Prostate gland (tissue), 2 donors: ENCODE data around the gene UBASH3B. TPM values are rescaled to one million over a fixed set of nuclear protein-coding genes. Genes with fewer than 3 reads are reported as not detected.
A peak's percentile ranks its signal among the peaks of the same experiment; 100 is the strongest.
"Not testable (repeated sequence)": the region's sequence is repeated elsewhere in the genome, so short reads cannot be mapped to it uniquely, and the experiment has no call there.

Source experiments
- DNase-seq: peaks from one replicate; pipeline ENCODE4 v3.0.0-alpha.2; 2019; ENCODE audit warnings: low spot score
- H3K27ac ChIP-seq, 2 donors: fragments of 200-600 bp; sonication (generic); 2 replicates each; pipeline ENCODE4 v1.5.1; 2017 to 2019
- H3K27me3 ChIP-seq: fragments of 200-600 bp; sonication (generic); replicated peaks from 2 replicates; pipeline ENCODE4 v1.5.1; 2019; ENCODE audit not compliant: insufficient read depth
- H3K36me3 ChIP-seq, 2 donors: fragments of 200-600 bp; sonication (generic); 1 replicate in 1 of 2; 2 replicates in 1 of 2; pipeline versions ENCODE4 v1.5.1 to v1.8.1; 2017 to 2019
- H3K4me1 ChIP-seq: fragments of 200-600 bp; sonication (generic); replicated peaks from 2 replicates; pipeline ENCODE4 v1.5.1; 2019
- H3K4me3 ChIP-seq, 2 donors: fragments of 200-600 bp; sonication (generic); 2 replicates each; pipeline ENCODE4 v1.5.1; 2017 to 2019
- H3K9me3 ChIP-seq: fragments of 200-600 bp; sonication (generic); 2 replicates; pipeline ENCODE4 v1.5.1; 2017
- CTCF ChIP-seq, 4 experiments: fragments of 200-600 bp in 2 of 4; fragments of 450-650 bp in 2 of 4; sonication (generic) in 2 of 4; IDR thresholded peaks; 1 replicate in 3 of 4; 2 replicates in 1 of 4; pipeline ENCODE4 v1.5.1; 2016 to 2019; ENCODE audit warnings: antibody characterized with exemption in 4 of 4, mild to moderate bottlenecking in 2 of 4, moderate library complexity in 2 of 4
- POLR2A ChIP-seq: fragments of 450-650 bp; IDR thresholded peaks from one replicate; pipeline ENCODE4 v1.6.1; 2016; ENCODE audit warnings: antibody characterized with exemption, mild to moderate bottlenecking
- POLR2AphosphoS5 ChIP-seq: sonication (generic); formaldehyde crosslinking; IDR thresholded peaks from one replicate; pipeline ENCODE4 v1.6.1; 2017; ENCODE audit warnings: antibody characterized with exemption
- WGBS: methylation state at CpG from one replicate; pipeline ENCODE4 v1.1.5; 2018; 5-methylcytosine and 5-hydroxymethylcytosine counted together
- intact Hi-C: fragments of 100-400 bp; cut with DNase I; formaldehyde crosslinking; loops from one replicate; pipeline ENCODE4 v1.14.2; 2022
- small RNA-seq, 2 donors: library from RNA; depleted of rRNA; stranded (forward); fragments of <200 nt; gene quantifications; one replicate each; pipeline ENCODE3, GENCODE V24; 2016
- total RNA-seq, 2 donors: library from RNA; depleted of rRNA; stranded (reverse); fragments of >200 nt; gene quantifications; one replicate each; pipeline ENCODE4 v1.1.0, GENCODE V29; 2016

Gene UBASH3B
- total RNA-seq, 2 donors from 2014 or later = 1.9 to 9.9 TPM

- Histone ChIP-seq H3K4me3 (no peak overlapping the region), H3K36me3 (no peaks in the 10 kb centered on the region), H3K9me3 (no peaks in the 10 kb centered on the region), H3K27ac (no peak overlapping the region), H3K27me3 (no peaks in the 10 kb centered on the region), H3K4me1 (no peaks in the 10 kb centered on the region)
- intact Hi-C loops = loop anchor here (5.0 to 10.0 kb wide), 2 partner anchors 160 to 193 kb away; no protein-coding TSS in a partner anchor
- DNase-seq = no peak
- WGBS = 79% methylated on average over 1 of the region's 1 CpG
- no peak for TF ChIP-seq CTCF (IDR thresholded peaks at IDR 0.05)
- TF ChIP-seq POLR2AphosphoS5 = no peak
- TF ChIP-seq POLR2A = no peak
Observed at GRCh38 chr11:122862091-122862490, 206.6 kb downstream of the UBASH3B start.

GRCh38 chr11:122863154-122863553 lies 207.6 kb downstream of the UBASH3B start:
- DNase-seq, H3K36me3 ChIP-seq, H3K4me1 ChIP-seq, H3K4me3 ChIP-seq, H3K27me3 ChIP-seq, H3K9me3 ChIP-seq, H3K27ac ChIP-seq: not testable (repeated sequence)
- WGBS = 64% methylated on average over 1 of the region's 1 CpG
- intact Hi-C loops = loop anchor here (5.0 to 10.0 kb wide), 2 partner anchors 159 to 192 kb away; no protein-coding TSS in a partner anchor

GRCh38 chr11:122863704-122864326 lies 208.3 kb downstream of the UBASH3B start:
- Histone ChIP-seq H3K4me1 (no peaks in the 10 kb centered on the region), H3K27ac (no peak overlapping the region), H3K27me3 (no peaks in the 10 kb centered on the region), H3K36me3 (no peaks in the 10 kb centered on the region), H3K4me3 (no peak overlapping the region), H3K9me3 (no peaks in the 10 kb centered on the region)
- intact Hi-C loops = loop anchor here (5.0 to 10.0 kb wide), 2 partner anchors 158 to 191 kb away; no protein-coding TSS in a partner anchor
- DNase-seq = no peak
- TF ChIP-seq POLR2A (no peak), CTCF (IDR thresholded peaks at IDR 0.05) (peak in 3 of 4 experiments; percentile 58 to 64 (median 64)), POLR2AphosphoS5 (no peak)
- 15% methylated on average over 7 of the region's 7 CpGs for WGBS

Small RNA genes lying within 50 kb of the gene (small RNA-seq; reads per million reads assigned to genes)
- 0 reads per million in 2 donors for gene RF01210

Other genes starting within 250 kb of the UBASH3B start
- gene CRTAM, start 182.8 kb downstream of the UBASH3B start, total RNA-seq = under 1 TPM in 1 of 2 donors, not detected in 1; 0.34 TPM
- gene JHY, start 227.0 kb downstream of the UBASH3B start, total RNA-seq = 10 to 100 TPM in 1 of 2 donors, 1 to 10 TPM in 1; 4.5 to 10.9 TPM